Stimulated activated CD4-positive, alpha-beta T cell treated with anti-CD3 and anti-CD28 coated beads, Interleukin-15, amount 100 ng/mL, for 24 hours (primary cell): ENCODE measurements around the gene SUMF2.
"Not testable (repeated sequence)": the region's sequence is repeated elsewhere in the genome, so short reads cannot be mapped to it uniquely, and the experiment has no call there.

Experiments
- DNase-seq: peaks from one replicate; pipeline ENCODE4 v3.0.0-alpha.2; 2020

Gene SUMF2

GRCh38 chr7:56063500-56063881, 595 bp upstream of the SUMF2 start:
- DNase-seq, result no peak

- DNase-seq, result not testable (repeated sequence)
Observed at GRCh38 chr7:56066376-56066775, 2.3 kb downstream of the SUMF2 start.

DNA sequence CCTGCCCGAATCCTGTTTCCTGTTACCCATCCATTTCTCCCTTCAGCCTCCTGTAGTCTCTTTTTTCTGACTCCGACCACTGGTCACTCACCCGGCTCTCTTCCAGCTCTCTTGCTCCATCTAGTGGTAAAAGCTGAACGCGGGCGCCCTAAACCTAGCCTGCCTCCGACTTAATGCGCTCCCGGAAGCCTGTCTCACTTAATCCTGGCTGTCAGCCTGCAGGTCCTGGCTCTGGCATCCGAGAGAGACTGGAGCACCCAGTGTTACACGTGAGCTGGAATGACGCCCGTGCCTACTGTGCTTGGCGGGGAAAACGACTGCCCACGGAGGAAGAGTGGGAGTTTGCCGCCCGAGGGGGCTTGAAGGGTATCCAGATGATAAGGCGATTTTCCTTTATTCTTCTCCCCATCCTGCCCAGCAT, 10.3 kb downstream of the SUMF2 start:
- peak; percentile 68 for DNase-seq

DNA sequence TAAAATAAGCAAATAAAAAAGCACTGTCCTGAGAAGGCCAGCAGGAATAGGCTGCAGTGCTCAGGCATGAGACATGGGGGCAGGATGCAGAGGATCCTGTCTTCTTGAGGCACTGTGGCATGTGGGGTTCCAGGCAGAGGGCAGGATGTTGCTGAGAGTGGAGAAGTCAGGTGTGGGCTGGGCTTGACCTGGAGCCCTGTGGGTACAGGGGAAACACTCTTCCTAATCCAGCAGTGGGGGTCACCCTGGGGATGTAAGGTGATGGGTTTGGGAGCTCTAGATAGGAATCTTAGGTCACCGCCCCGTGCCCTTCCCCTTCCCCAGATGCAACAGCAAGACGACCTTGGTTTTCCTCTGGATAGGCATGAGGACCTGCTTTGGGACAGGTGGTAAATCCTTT, 13.6 kb downstream of the SUMF2 start:
- no peak for DNase-seq

GRCh38 chr7:56078196-56078595, 14.1 kb downstream of the SUMF2 start:
- DNase-seq, result no peak

GRCh38 chr7:56079450-56080185, 15.5 kb downstream of the SUMF2 start:
- DNase-seq, result no peak

GRCh38 chr7:56080726-56081435, 16.8 kb downstream of the SUMF2 start:
- DNase-seq, result not testable (repeated sequence)

- no peak for DNase-seq
Observed at GRCh38 chr7:56081626-56082340, 17.7 kb downstream of the SUMF2 start.

- DNase-seq, result no peak
Observed at GRCh38 chr7:56083150-56083785, 19.2 kb downstream of the SUMF2 start.

GRCh38 chr7:56086761-56087160, 22.7 kb downstream of the SUMF2 start:
- DNase-seq, result no peak

GRCh38 chr7:56087445-56087844, 23.4 kb downstream of the SUMF2 start:
- DNase-seq, result no peak

- DNase-seq, result no peak
Observed at GRCh38 chr7:56091591-56091990, 27.5 kb downstream of the SUMF2 start.

DNA sequence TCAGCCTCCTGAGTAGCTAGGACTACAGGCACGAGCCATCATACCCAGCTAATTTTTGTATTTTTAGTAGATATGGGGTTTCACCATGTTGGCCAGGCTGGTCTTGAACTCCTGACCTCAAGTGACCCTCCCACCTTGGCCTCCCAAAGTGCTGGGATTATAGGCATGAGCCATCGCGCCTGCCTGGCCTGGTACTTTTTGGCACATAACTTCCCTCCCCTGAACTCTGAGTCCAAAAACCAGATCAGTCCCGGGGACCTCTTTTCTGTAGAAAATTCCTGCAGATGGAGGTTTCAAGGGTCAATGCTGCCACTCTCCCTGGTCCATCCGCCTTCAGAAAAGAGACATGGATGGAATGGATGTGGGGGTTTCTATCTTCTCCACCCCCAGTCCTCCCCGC, 28.3 kb downstream of the SUMF2 start:
- not testable (repeated sequence) for DNase-seq

GRCh38 chr7:56092789-56093531, 28.9 kb downstream of the SUMF2 start, which contains the start of gene PHKG1:
Gene PHKG1, minus strand, starts transcription at chr7:56092952. Its CDS starts 4,011 bp downstream, at chr7:56088941.
- no peak for DNase-seq

- no peak for DNase-seq
Observed at GRCh38 chr7:56097700-56098099, 33.6 kb downstream of the SUMF2 start.

DNA sequence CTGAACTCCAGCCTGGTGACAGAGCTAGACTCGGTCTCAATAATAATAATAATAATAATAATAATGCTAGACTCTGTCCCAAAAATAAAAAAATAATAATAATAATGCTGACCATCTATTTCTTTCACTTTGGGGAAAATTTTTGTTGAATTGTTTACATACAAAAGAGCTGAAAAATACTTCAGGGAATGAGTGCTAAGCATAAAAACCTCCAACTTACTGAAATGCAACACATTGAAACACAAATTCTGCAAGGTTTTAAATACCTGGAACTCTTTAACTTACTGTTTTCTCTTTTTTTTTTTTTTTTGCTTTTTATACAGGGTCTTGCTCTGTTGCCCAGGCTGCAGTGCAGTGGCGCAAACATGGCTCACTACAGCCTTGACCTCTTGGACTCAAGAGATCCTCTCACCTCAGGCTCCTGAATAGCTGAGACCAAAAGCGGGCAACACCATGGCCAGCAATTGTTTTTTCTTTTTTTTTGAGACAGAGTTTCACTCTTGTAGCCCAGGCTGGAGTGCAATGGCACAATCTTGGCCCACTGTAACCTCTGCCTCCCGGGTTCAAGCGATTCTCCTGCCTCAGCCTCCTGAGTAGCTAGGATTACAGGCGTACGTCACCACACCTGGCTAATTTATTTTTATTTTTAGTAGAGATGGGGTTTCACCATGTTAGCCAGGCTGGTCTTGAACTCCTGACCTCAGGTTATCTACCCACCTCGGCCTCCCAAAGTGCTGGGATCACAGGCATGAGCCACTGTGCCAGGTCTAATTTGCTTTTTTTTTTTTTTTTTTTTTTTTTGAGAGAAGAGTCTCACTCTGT, 34.3 kb downstream of the SUMF2 start:
- DNase-seq, result not testable (repeated sequence)

DNA sequence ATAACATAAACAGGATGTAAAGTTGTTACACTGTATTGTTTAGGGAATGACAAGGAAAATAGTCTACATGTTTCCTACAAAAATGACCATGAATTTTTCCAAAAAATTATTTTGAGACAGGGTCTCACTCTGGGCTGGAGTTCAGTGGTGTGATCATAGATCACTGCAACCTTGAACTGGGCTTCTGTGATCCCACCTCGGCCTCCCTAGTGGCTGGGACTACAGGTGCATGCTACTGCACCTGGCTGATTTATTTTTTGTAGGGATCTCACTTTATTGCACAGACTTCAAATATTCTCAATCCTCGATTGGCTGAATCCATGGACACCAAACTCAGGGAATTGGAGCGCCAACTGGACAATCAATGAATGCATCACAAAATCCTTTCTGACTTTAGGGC, 35.6 kb downstream of the SUMF2 start:
- DNase-seq, result no peak

GRCh38 chr7:56104138-56104537, 40.1 kb downstream of the SUMF2 start:
- not testable (repeated sequence) for DNase-seq

DNA sequence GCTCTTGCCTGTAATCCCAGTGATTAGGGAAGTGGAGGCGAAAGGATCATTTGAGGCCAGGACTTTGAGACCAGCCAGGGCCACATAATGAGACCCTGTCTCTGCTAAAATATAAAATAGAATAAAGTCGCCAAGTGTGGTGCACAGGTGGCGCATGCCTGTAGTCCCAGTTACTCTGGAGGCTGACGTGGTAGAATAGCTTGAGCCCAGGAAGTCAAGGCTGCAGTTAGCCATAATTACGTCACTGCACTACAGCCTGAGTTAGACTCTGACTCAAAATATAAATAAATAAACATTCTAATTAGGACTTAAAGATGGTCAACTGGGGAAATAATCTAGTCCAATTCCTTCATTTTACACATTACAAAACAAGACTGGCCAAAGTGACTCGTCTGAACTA, 41.4 kb downstream of the SUMF2 start:
- peak; percentile 43 for DNase-seq

- peak; percentile 95 for DNase-seq
Observed at GRCh38 chr7:56106108-56107073, 42.3 kb downstream of the SUMF2 start, which contains the start of gene CHCHD2. Gene CHCHD2, minus strand, starts transcription at chr7:56106476. Its CDS starts 63 bp downstream, at chr7:56106413.
